Spleen (tissue), 7 donors: ENCODE data around the gene NUPR1.

ENCODE experiments used
- CTCF ChIP-seq, 11 experiments: fragments of 200-600 bp in 7 of 11; fragments of 450-650 bp in 4 of 11; sonication (generic) in 4 of 11; IDR thresholded peaks in 8 of 11; conservative IDR thresholded peaks in 3 of 11; 1 replicate in 7 of 11; 2 replicates in 4 of 11; pipeline versions ENCODE4 v1.4.0 to v1.8.0; 2016 to 2021; ENCODE audit warnings: antibody characterized with exemption in 11 of 11, inconsistent platforms in 4 of 11, mild to moderate bottlenecking in 1 of 11
- POLR2A ChIP-seq, 3 donors: fragments of 450-650 bp; IDR thresholded peaks; one replicate each; pipeline ENCODE4 v1.5.1; 2017; ENCODE audit warnings: antibody characterized with exemption in 3 of 3, mild to moderate bottlenecking in 1 of 3
- POLR2AphosphoS5 ChIP-seq, 3 donors: sonication (generic); formaldehyde crosslinking; IDR thresholded peaks; one replicate each; pipeline ENCODE4 v1.5.1; 2017; ENCODE audit warnings: antibody characterized with exemption in 3 of 3
- donor health status: DM: no; HTN: no; CAD: no; lungs with moderate emphysema.
- donor health status: DM: no; HTN: no; CAD: no.
- donor health status: DM: no; HTN: no; CAD: no.

- TF ChIP-seq POLR2A (IDR thresholded peaks at IDR 0.05): no peak
- TF ChIP-seq POLR2AphosphoS5 (IDR thresholded peaks at IDR 0.05): no peak
- TF ChIP-seq CTCF (IDR thresholded peaks at IDR 0.05 in 8 of 11, conservative IDR thresholded peaks at IDR 0.05 in 3 of 11): no peak
These were observed 36.5 kb downstream of the NUPR1 start for GRCh38 chr16:28502290-28502689.
